Stimulated activated CD8-positive, alpha-beta memory T cell treated with anti-CD3 and anti-CD28 coated beads, Interleukin-7, amount 100 ng/mL, for 48 hours (primary cell): ENCODE measurements around the gene ACIN1.
A peak's percentile ranks its signal among the peaks of the same experiment; 100 is the strongest.
"Not testable (repeated sequence)": the region's sequence is repeated elsewhere in the genome, so short reads cannot be mapped to it uniquely, and the experiment has no call there.

ENCODE experiments used
- DNase-seq, 2 donors: peaks; one replicate each; pipeline ENCODE4 v3.0.0-alpha.2; 2020; ENCODE audit warnings: low read depth in 1 of 2; ENCODE audit errors: extremely low read depth in 1 of 2

Gene ACIN1

GRCh38 chr14:23020143-23021128 is 74.5 kb downstream of the ACIN1 start:
- DNase-seq = no peak

- DNase-seq = no peak
Observed at GRCh38 chr14:23018107-23018506, 76.8 kb downstream of the ACIN1 start.

GRCh38 chr14:23017091-23017490 is 77.8 kb downstream of the ACIN1 start:
- DNase-seq = no peak

GRCh38 chr14:23015618-23016017 is 79.3 kb downstream of the ACIN1 start:
- DNase-seq = no peak

- not testable (repeated sequence) for DNase-seq
Observed at GRCh38 chr14:23013749-23014054, 81.2 kb downstream of the ACIN1 start.

- no peak for DNase-seq
Observed at GRCh38 chr14:23013054-23013748, 81.7 kb downstream of the ACIN1 start.

- DNase-seq = peak; percentile 58 to 72
Observed at GRCh38 chr14:23009939-23010726, 84.8 kb downstream of the ACIN1 start, which contains the start of gene C14orf93. C14orf93 (minus strand) TSS chr14:23010143; CDS start chr14:22999023, 11,120 bp downstream.

GRCh38 chr14:23009483-23009938 is 85.4 kb downstream of the ACIN1 start:
- no peak for DNase-seq

- no peak for DNase-seq
Observed at GRCh38 chr14:23008831-23009230, 86.1 kb downstream of the ACIN1 start.
